GM12878 (cell line): ENCODE measurements around the gene PDE7B. TPM values are rescaled to one million over a fixed set of nuclear protein-coding genes. Genes with fewer than 3 reads are reported as not detected.

ENCODE experiments used
- ATAC-seq: fragments of 200-7000 bp; cut with Tn5 transposase; 3 replicates; pipeline ENCODE4 v1.9.1; 2020; ENCODE audit warnings: mild to moderate bottlenecking, moderate library complexity
- BruUV-seq: library from RNA; stranded (reverse); fragments of 400-500 nt; replicated peaks from 2 replicates; lab custom pipeline; 2021; lab: Mats Ljungman, UMichigan
- CTCF ChIA-PET: fragments of 300-600 bp; sonication (Branson Sonifier 250); formaldehyde crosslinking; extraction: SDS; loops from one replicate; lab custom pipeline; 2021; ENCODE audit warnings: inconsistent platforms; lab: Yijun Ruan, JAX
- POLR2A ChIA-PET: fragments of 350-600 bp; formaldehyde crosslinking; extraction: SDS; loops from one replicate; lab custom pipeline; 2021; ENCODE audit warnings: inconsistent platforms; lab: Charles Lee
- RAD21 ChIA-PET: fragments of 300-600 bp; sonication (Branson Sonifier 250); formaldehyde crosslinking; loops from one replicate; lab custom pipeline; 2023; ENCODE audit warnings: antibody characterized with exemption; ENCODE audit not compliant: unreplicated experiment; lab: Charles Lee
- SMC1A ChIA-PET: fragments of 300-600 bp; sonication (Branson Sonifier 250); formaldehyde crosslinking; loops from one replicate; lab custom pipeline; 2023; ENCODE audit not compliant: unreplicated experiment, uncharacterized antibody; lab: Charles Lee
- DNase-seq: peaks from one replicate; pipeline ENCODE4 v3.0.0-alpha.2; 2011; ENCODE audit warnings: low read depth, low spot score
- FAIRE-seq: peaks from 3 replicates; lab custom pipeline; 2011; peaks lifted over from hg19 to GRCh38; lab: Jason Lieb, UNC
- H2AFZ ChIP-seq: 2 replicates; pipeline ENCODE4 v1.6.0; 2011; ENCODE audit warnings: low read depth, low read length, control low read depth; ENCODE audit not compliant: control insufficient read depth
- H3K27ac ChIP-seq: 2 replicates; pipeline ENCODE4 v1.5.1; 2011; ENCODE audit warnings: control low read depth; ENCODE audit not compliant: control insufficient read depth, insufficient read depth
- H3K27me3 ChIP-seq, 2 experiments: replicated peaks in 1 of 2; 2 replicates each; pipeline versions ENCODE4 v1.6.0 to v1.6.1; 2011; ENCODE audit warnings: low read length in 1 of 2; ENCODE audit not compliant: control insufficient read depth in 2 of 2, insufficient read depth in 2 of 2
- H3K36me3 ChIP-seq, 2 experiments: 2 replicates each; pipeline ENCODE4 v1.5.1; 2011; ENCODE audit warnings: low read length in 1 of 2; ENCODE audit not compliant: control insufficient read depth in 2 of 2, insufficient read depth in 2 of 2
- H3K4me1 ChIP-seq: 2 replicates; pipeline ENCODE4 v1.6.1; 2011; ENCODE audit warnings: mild to moderate bottlenecking, low read length, moderate library complexity, mixed read lengths; ENCODE audit not compliant: control insufficient read depth, insufficient read depth
- H3K4me2 ChIP-seq: 2 replicates; pipeline ENCODE4 v1.6.0; 2011; ENCODE audit warnings: control low read depth; ENCODE audit not compliant: control insufficient read depth, insufficient read depth
- H3K4me3 ChIP-seq: fragments of 200-600 bp; sonication (generic); 2 replicates; pipeline ENCODE4 v1.5.1; 2016
- H3K79me2 ChIP-seq: 2 replicates; pipeline ENCODE4 v1.6.0; 2011; ENCODE audit warnings: low read length; ENCODE audit not compliant: control insufficient read depth, insufficient read depth
- H3K9ac ChIP-seq: 2 replicates; pipeline ENCODE4 v1.8.0; 2011; ENCODE audit warnings: low read length, control low read depth, mixed read lengths; ENCODE audit not compliant: control insufficient read depth, insufficient read depth
- H3K9me3 ChIP-seq: replicated peaks from 3 replicates; pipeline ENCODE4 v1.5.1; 2011; ENCODE audit warnings: mild to moderate bottlenecking, low read length; ENCODE audit not compliant: control insufficient read depth, insufficient read depth
- H4K20me1 ChIP-seq: 2 replicates; pipeline ENCODE4 v1.6.0; 2011; ENCODE audit not compliant: control insufficient read depth, insufficient read depth
- BCLAF1 ChIP-seq: fragments of 450-650 bp; IDR thresholded peaks from 2 replicates; pipeline ENCODE4 v1.6.1; 2017; ENCODE audit warnings: antibody characterized with exemption, mild to moderate bottlenecking, moderate library complexity
- CBX3 ChIP-seq: fragments of 200-600 bp; sonication (generic); IDR thresholded peaks from 2 replicates; pipeline ENCODE4 v1.6.1; 2016; ENCODE audit warnings: low read depth, borderline replicate concordance
- DPF2 ChIP-seq: fragments of 450-650 bp; IDR thresholded peaks from 2 replicates; pipeline ENCODE4 v1.6.1; 2017; ENCODE audit warnings: mild to moderate bottlenecking
- EGR1 ChIP-seq, 2 experiments: IDR thresholded peaks; 1 replicate in 1 of 2; 2 replicates in 1 of 2; pipeline ENCODE4 v1.6.1; 2011 to 2012; ENCODE audit warnings: low read depth in 2 of 2, low read length in 2 of 2, borderline replicate concordance in 1 of 2, mild to moderate bottlenecking in 1 of 2, moderate library complexity in 1 of 2
- ESRRA ChIP-seq: IDR thresholded peaks from 2 replicates; pipeline ENCODE4 v1.6.1; 2012; ENCODE audit warnings: mild to moderate bottlenecking, low read length, improper control_type of control experiment
- IRF4 ChIP-seq: IDR thresholded peaks from 2 replicates; pipeline ENCODE4 v1.6.1; 2011; ENCODE audit warnings: low read depth, low read length
- PRDM15 ChIP-seq: fragments of 450-650 bp; formaldehyde crosslinking; IDR thresholded peaks from 2 replicates; pipeline ENCODE4 v1.4.0; 2020; ENCODE audit warnings: mild to moderate bottlenecking, moderate library complexity
- RBBP5 ChIP-seq: fragments of 200-600 bp; sonication (generic); conservative IDR thresholded peaks from 2 replicates; pipeline ENCODE4 v1.6.1; 2016
- RELA ChIP-seq: fragments of 450-650 bp; IDR thresholded peaks from 2 replicates; pipeline ENCODE4 v1.8.0; 2014; ENCODE audit warnings: borderline replicate concordance; ENCODE audit not compliant: partially characterized antibody
- WGBS: methylation state at CpG from one replicate; pipeline ENCODE4 v1.1.6; 2016; ENCODE audit warnings: low lambda C conversion rate; ENCODE audit not compliant: insufficient replicate concordance, insufficient coverage; ENCODE audit errors: missing lambda C conversion rate; 5-methylcytosine and 5-hydroxymethylcytosine counted together
- in situ Hi-C: fragments of 300-500 bp; cut with MboI; formaldehyde crosslinking; loops from 9 replicates; pipeline ENCODE4 v1.14.3; 2018; ENCODE audit warnings: mixed read lengths
- intact Hi-C: fragments of 100-400 bp; cut with micrococcal nuclease; formaldehyde crosslinking; loops from one replicate; pipeline ENCODE4 v1.14.2; 2022; ENCODE audit not compliant: unreplicated experiment
- polyA plus RNA-seq, 11 experiments: library from polyadenylated mRNA; depleted of rRNA in 4 of 11; unstranded in 6 of 11; stranded (reverse) in 5 of 11; fragments of >200 nt; fragmentation: Nextera tagmentation in 4 of 11; fragmentation: Illumina TruSeq in 1 of 11; extraction: Ambion mirVana in 4 of 11; extraction: Trizol in 1 of 11; gene quantifications; 1 replicate in 1 of 11; 2 replicates in 10 of 11; pipeline versions ENCODE4 v1.2.1 to v1.2.3, GENCODE V29; 2011 to 2016; ENCODE audit warnings: inconsistent platforms in 2 of 11, missing spikeins in 2 of 11, low read depth in 1 of 11
- total RNA-seq, 4 experiments: library from RNA; depleted of rRNA in 3 of 4; stranded (reverse); fragments of >200 nt in 3 of 4; fragmentation: Illumina TruSeq in 1 of 4; extraction: Trizol in 1 of 4; gene quantifications; 2 replicates each; pipeline versions ENCODE4 v1.2.1 to v1.2.3, GENCODE V29; 2013 to 2021
- TF ChIP-seq, protein P1 (sequence below): fragments of 450-650 bp; IDR thresholded peaks from 2 replicates; pipeline ENCODE4 v1.6.1; 2018; ENCODE audit warnings: mild to moderate bottlenecking, low read depth, moderate library complexity; ENCODE audit not compliant: partially characterized antibody

The PDE7B gene
- total and polyA plus RNA-seq, 10 of the 15 experiments (the other 5 are each of a cell fraction or from before 2014, with no cell fraction given): not detected

GRCh38 chr6:136226674-136227377 is 375.3 kb downstream of the PDE7B start (continued):
- no peak for TF ChIP-seq BCLAF1
- TF ChIP-seq EGR1 (IDR thresholded peaks at IDR 0.05; ENCODE audit: borderline replicate concordance in 1 of 2, low read depth in 2 of 2, low read length in 2 of 2): no peak

GRCh38 chr6:136228814-136229213 is 377.3 kb downstream of the PDE7B start:
- no peak for DNase-seq
- H3K36me3 ChIP-seq: peaks cover 0 to 9% of the 10 kb centered on the region in 2 experiments; a peak in 3 of 4 replicates
- no peak for TF ChIP-seq ESRRA
- no peak for TF ChIP-seq RBBP5
- no peak for TF ChIP-seq RELA
- TF ChIP-seq PRDM15 (CRISPR knock-in tag): no peak
- 0 out of 2 replicates have a peak, but pooled peaks have one; percentile 34 for TF ChIP-seq DPF2
- TF ChIP-seq, protein P1, sequence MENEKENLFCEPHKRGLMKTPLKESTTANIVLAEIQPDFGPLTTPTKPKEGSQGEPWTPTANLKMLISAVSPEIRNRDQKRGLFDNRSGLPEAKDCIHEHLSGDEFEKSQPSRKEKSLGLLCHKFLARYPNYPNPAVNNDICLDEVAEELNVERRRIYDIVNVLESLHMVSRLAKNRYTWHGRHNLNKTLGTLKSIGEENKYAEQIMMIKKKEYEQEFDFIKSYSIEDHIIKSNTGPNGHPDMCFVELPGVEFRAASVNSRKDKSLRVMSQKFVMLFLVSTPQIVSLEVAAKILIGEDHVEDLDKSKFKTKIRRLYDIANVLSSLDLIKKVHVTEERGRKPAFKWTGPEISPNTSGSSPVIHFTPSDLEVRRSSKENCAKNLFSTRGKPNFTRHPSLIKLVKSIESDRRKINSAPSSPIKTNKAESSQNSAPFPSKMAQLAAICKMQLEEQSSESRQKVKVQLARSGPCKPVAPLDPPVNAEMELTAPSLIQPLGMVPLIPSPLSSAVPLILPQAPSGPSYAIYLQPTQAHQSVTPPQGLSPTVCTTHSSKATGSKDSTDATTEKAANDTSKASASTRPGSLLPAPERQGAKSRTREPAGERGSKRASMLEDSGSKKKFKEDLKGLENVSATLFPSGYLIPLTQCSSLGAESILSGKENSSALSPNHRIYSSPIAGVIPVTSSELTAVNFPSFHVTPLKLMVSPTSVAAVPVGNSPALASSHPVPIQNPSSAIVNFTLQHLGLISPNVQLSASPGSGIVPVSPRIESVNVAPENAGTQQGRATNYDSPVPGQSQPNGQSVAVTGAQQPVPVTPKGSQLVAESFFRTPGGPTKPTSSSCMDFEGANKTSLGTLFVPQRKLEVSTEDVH: no peak
- TF ChIP-seq IRF4: 0 out of 2 replicates have a peak, but pooled peaks have one; percentile 63
- no peak for TF ChIP-seq CBX3

More at GRCh38 chr6:136228814-136229213, 377.3 kb downstream of the PDE7B start:
- intact Hi-C loops (loop anchor here (5.0 kb wide), 2 partner anchors 187 to 692 kb away; no protein-coding TSS in a partner anchor), in situ Hi-C loops (loop anchor here (5.0 to 10.0 kb wide), 3 partner anchors 554 to 777 kb away; no protein-coding TSS in a partner anchor)
- no TSS peak for BruUV-seq
- ChIA-PET SMC1A (no interaction called here), POLR2A (no interaction called here), CTCF (interaction anchor here (1.0 to 3.4 kb wide), 2 partner anchors 209 to 694 kb away, joined by 3 to 50 read pairs; no protein-coding TSS in a partner anchor), RAD21 (no interaction called here)
- WGBS: 4% methylated on average over 2 of the region's 2 CpGs
- Histone ChIP-seq H3K4me1 (peaks cover 9% of the 10 kb centered on the region; the same call in 1 of the 2 replicates), H3K9me3 (no peaks in the 10 kb centered on the region; the same call in 2 of the 3 replicates), H3K79me2 (no peaks in the 10 kb centered on the region), H3K4me2 (no peak overlapping the region), H2AFZ (no peak overlapping the region), H3K9ac (no peak overlapping the region), H3K27ac (no peak overlapping the region), H3K27me3 (no peaks in the 10 kb centered on the region), H3K4me3 (no peak overlapping the region), H4K20me1 (no peaks in the 10 kb centered on the region)
- ATAC-seq (peak; percentile 55), FAIRE-seq (no peak)
